GM21723 (cell line): ENCODE data around the gene MMEL1.
"Not testable (repeated sequence)": the region's sequence is repeated elsewhere in the genome, so short reads cannot be mapped to it uniquely, and the experiment has no call there.

ENCODE experiments used
- ATAC-seq: cut with Tn5 transposase; IDR thresholded peaks from one replicate; pipeline ENCODE4 v1.9.1; 2021; ENCODE audit warnings: mild to moderate bottlenecking, moderate library complexity; ENCODE audit not compliant: unreplicated experiment

Gene MMEL1

GRCh38 chr1:2628933-2629626 lies 3.7 kb downstream of the MMEL1 start:
- no peak for ATAC-seq

GRCh38 chr1:2628191-2628932 lies 4.5 kb downstream of the MMEL1 start:
- ATAC-seq: no peak

- no peak for ATAC-seq
Measured at GRCh38 chr1:2627746-2628145, 5.1 kb downstream of the MMEL1 start.

GRCh38 chr1:2625748-2626147 lies 7.1 kb downstream of the MMEL1 start:
- ATAC-seq: not testable (repeated sequence)

GRCh38 chr1:2625311-2625710 lies 7.5 kb downstream of the MMEL1 start:
- no peak for ATAC-seq

- ATAC-seq: no peak
Measured at GRCh38 chr1:2624735-2625300, 8.0 kb downstream of the MMEL1 start.

GRCh38 chr1:2623571-2624337 lies 9.1 kb downstream of the MMEL1 start:
- no peak for ATAC-seq

GRCh38 chr1:2617971-2618470 lies 14.8 kb downstream of the MMEL1 start:
- ATAC-seq: no peak

GRCh38 chr1:2614145-2614544 lies 18.7 kb downstream of the MMEL1 start:
- no peak for ATAC-seq

- ATAC-seq: no peak
Measured at GRCh38 chr1:2612591-2613365, 20.0 kb downstream of the MMEL1 start.

GRCh38 chr1:2611621-2612437 lies 21.0 kb downstream of the MMEL1 start:
- no peak for ATAC-seq

- no peak for ATAC-seq
Measured at GRCh38 chr1:2611031-2611501, 21.8 kb downstream of the MMEL1 start.

- no peak for ATAC-seq
Measured at GRCh38 chr1:2610036-2610959, 22.5 kb downstream of the MMEL1 start.

GRCh38 chr1:2609319-2610035 lies 23.3 kb downstream of the MMEL1 start:
- no peak for ATAC-seq

- no peak for ATAC-seq
Measured at GRCh38 chr1:2607641-2608091, 25.1 kb downstream of the MMEL1 start.

GRCh38 chr1:2606881-2607621 lies 25.8 kb downstream of the MMEL1 start:
- no peak for ATAC-seq

GRCh38 chr1:2606396-2606880 lies 26.4 kb downstream of the MMEL1 start:
- ATAC-seq: no peak
